T follicular helper cell (primary cell): ENCODE results near the gene OTOGL.
"Not testable (repeated sequence)": the region's sequence is repeated elsewhere in the genome, so short reads cannot be mapped to it uniquely, and the experiment has no call there.

Experiments used
- DNase-seq: peaks from one replicate; pipeline ENCODE4 v3.0.0-alpha.2; 2020; ENCODE audit warnings: low read depth

The OTOGL gene

GRCh38 chr12:80230068-80230467 is 130.7 kb downstream of the OTOGL start:
- no peak for DNase-seq

GRCh38 chr12:80232837-80233236 is 133.5 kb downstream of the OTOGL start:
- no peak for DNase-seq

- no peak for DNase-seq
Observed at GRCh38 chr12:80233926-80234325, 134.6 kb downstream of the OTOGL start.

GRCh38 chr12:80234667-80235066 is 135.3 kb downstream of the OTOGL start:
- DNase-seq: no peak

- no peak for DNase-seq
Observed at GRCh38 chr12:80235944-80236343, 136.6 kb downstream of the OTOGL start.

- DNase-seq: no peak
Observed at GRCh38 chr12:80239867-80240266, 140.5 kb downstream of the OTOGL start.

- no peak for DNase-seq
Observed at GRCh38 chr12:80241576-80242273, 142.4 kb downstream of the OTOGL start.

GRCh38 chr12:80242321-80242720 is 143.0 kb downstream of the OTOGL start:
- no peak for DNase-seq

GRCh38 chr12:80249581-80249980 is 150.2 kb downstream of the OTOGL start:
- DNase-seq: not testable (repeated sequence)

GRCh38 chr12:80257920-80258319 is 158.6 kb downstream of the OTOGL start:
- DNase-seq: no peak

- no peak for DNase-seq
Observed at GRCh38 chr12:80260269-80260668, 160.9 kb downstream of the OTOGL start.

GRCh38 chr12:80261403-80261802 is 162.1 kb downstream of the OTOGL start:
- no peak for DNase-seq

- no peak for DNase-seq
Observed at GRCh38 chr12:80262346-80262745, 163.0 kb downstream of the OTOGL start.

- no peak for DNase-seq
Observed at GRCh38 chr12:80262771-80263170, 163.4 kb downstream of the OTOGL start.

- no peak for DNase-seq
Observed at GRCh38 chr12:80264386-80264785, 165.0 kb downstream of the OTOGL start.

GRCh38 chr12:80264891-80265290 is 165.6 kb downstream of the OTOGL start:
- DNase-seq: no peak

GRCh38 chr12:80268924-80269749 is 169.8 kb downstream of the OTOGL start:
- no peak for DNase-seq

GRCh38 chr12:80269803-80270552 is 170.6 kb downstream of the OTOGL start:
- DNase-seq: no peak

GRCh38 chr12:80271780-80272179 is 172.4 kb downstream of the OTOGL start:
- no peak for DNase-seq

GRCh38 chr12:80272387-80272915 is 173.1 kb downstream of the OTOGL start:
- no peak for DNase-seq

GRCh38 chr12:80273144-80273543 is 173.8 kb downstream of the OTOGL start:
- no peak for DNase-seq

- DNase-seq: no peak
Observed at GRCh38 chr12:80277732-80278131, 178.4 kb downstream of the OTOGL start.
